Small intestine (tissue), 7 donors: ENCODE measurements around the gene LCNL1. TPM values are rescaled to one million over a fixed set of nuclear protein-coding genes. Genes with fewer than 3 reads are reported as not detected.
A peak's percentile ranks its signal among the peaks of the same experiment; 100 is the strongest.

Experiments
- DNase-seq, 2 donors: peaks; one replicate each; pipeline versions ENCODE4 v3.0.0 to v3.0.0-alpha.2; 2013
- FAIRE-seq: peaks from 2 replicates; lab custom pipeline; 2012; peaks lifted over from hg19 to GRCh38; lab: Jason Lieb, UNC
- H3K27ac ChIP-seq, 3 donors: one replicate each; pipeline ENCODE4 v1.5.1; 2013; ENCODE audit warnings: low read length in 2 of 3, mild to moderate bottlenecking in 2 of 3, control low read depth in 1 of 3, inconsistent platforms in 1 of 3, low read depth in 1 of 3, moderate library complexity in 1 of 3
- H3K27me3 ChIP-seq, 3 donors: one replicate each; pipeline ENCODE4 v1.6.1; 2013; ENCODE audit warnings: low read length in 3 of 3, inconsistent platforms in 1 of 3; ENCODE audit not compliant: control insufficient read depth in 3 of 3, insufficient read depth in 3 of 3
- H3K36me3 ChIP-seq, 3 donors: one replicate each; pipeline ENCODE4 v1.6.1; 2013; ENCODE audit warnings: low read length in 3 of 3, inconsistent platforms in 1 of 3, low read depth in 1 of 3, mild to moderate bottlenecking in 1 of 3, moderate library complexity in 1 of 3; ENCODE audit not compliant: control insufficient read depth in 3 of 3, insufficient read depth in 2 of 3
- H3K4me1 ChIP-seq, 3 donors: one replicate each; pipeline ENCODE4 v1.6.1; 2013; ENCODE audit warnings: low read length in 2 of 3, inconsistent platforms in 1 of 3, low read depth in 1 of 3, mild to moderate bottlenecking in 1 of 3, moderate library complexity in 1 of 3; ENCODE audit not compliant: control insufficient read depth in 3 of 3, insufficient read depth in 2 of 3
- H3K4me3 ChIP-seq, 3 donors: one replicate each; pipeline ENCODE4 v1.5.1; 2013; ENCODE audit warnings: low read length in 3 of 3, control low read depth in 1 of 3, inconsistent platforms in 1 of 3, low read depth in 1 of 3, mild to moderate bottlenecking in 1 of 3, moderate library complexity in 1 of 3
- H3K9me3 ChIP-seq, 2 donors: one replicate each; pipeline ENCODE4 v1.6.1; 2013; ENCODE audit warnings: low read depth in 1 of 2, low read length in 1 of 2; ENCODE audit not compliant: control insufficient read depth in 2 of 2, insufficient read depth in 1 of 2
- WGBS, 3 donors: extraction: QIAGEN DNeasy Blood & Tissue Kit; methylation state at CpG; one replicate each; pipeline ENCODE4 v1.1.7; 2013; 5-methylcytosine and 5-hydroxymethylcytosine counted together
- polyA plus RNA-seq, 4 donors: library from polyadenylated mRNA; stranded (reverse) in 3 of 4; unstranded in 1 of 4; fragments of 200-250 nt in 3 of 4; fragments of 120-200 nt in 1 of 4; gene quantifications; one replicate each; pipeline versions ENCODE4 v1.2.1 to v1.2.3, GENCODE V29; 2013
- donor health status: healthy with polysubstance abuse.
- donor health status: control.
- donor health status: control.
- donor health status: Bipolar disorder and iron deficiency.
- donor health status: healthy.

Gene LCNL1
- polyA plus RNA-seq, 4 donors, result 0.07 to 0.16 TPM; not detected in 2

GRCh38 chr9:136988872-136989271, 6.1 kb downstream of the LCNL1 start:
- 91 to 96% (median 93%) methylated on average over 4 of the region's 4 CpGs for WGBS, 3 donors
- H3K27me3 ChIP-seq, result peaks cover 3 to 38% (median 6%) of the 10 kb centered on the region in 3 donors

GRCh38 chr9:136990242-136990911, 7.6 kb downstream of the LCNL1 start:
- H3K4me1 ChIP-seq, result peaks cover 2 to 27% (median 3%) of the 10 kb centered on the region in 3 donors
- 82 to 83% (median 83%) methylated on average over 10 of the region's 10 CpGs for WGBS, 3 donors
- FAIRE-seq (no peak), DNase-seq (no peak)
- H3K27ac ChIP-seq, result no peak overlapping the region
- H3K4me3 ChIP-seq, result no peak overlapping the region
- peaks cover 0 to 36% (median 3%) of the 10 kb centered on the region in 3 donors for H3K27me3 ChIP-seq
- peaks cover 0 to 12% of the 10 kb centered on the region in 2 donors for H3K9me3 ChIP-seq
- peaks cover 0 to 13% (median 0%) of the 10 kb centered on the region in 3 donors for H3K36me3 ChIP-seq

More at GRCh38 chr9:136988872-136989271, 6.1 kb downstream of the LCNL1 start:
- peaks cover 0 to 12% of the 10 kb centered on the region in 2 donors for H3K9me3 ChIP-seq
- H3K36me3 ChIP-seq, result peaks cover 0 to 6% (median 0%) of the 10 kb centered on the region in 3 donors
- DNase-seq (no peak), FAIRE-seq (no peak)
- no peak overlapping the region for H3K27ac ChIP-seq
- H3K4me1 ChIP-seq, result peaks cover 0 to 20% (median 2%) of the 10 kb centered on the region in 3 donors
- no peak overlapping the region for H3K4me3 ChIP-seq

GRCh38 chr9:136991993-136992818, 9.4 kb downstream of the LCNL1 start, which contains the start of gene PAXX:
Gene PAXX (plus strand): TSS chr9:136992422. CDS start chr9:136992444, 22 bp downstream.
- Histone ChIP-seq H3K9me3 (peaks cover 0 to 12% of the 10 kb centered on the region in 2 donors), H3K27ac (peak within 1 kb of the TSS; percentile 53 to 92 (median 91)), H3K4me3 (peak within 1 kb of the TSS; percentile 65 to 76 (median 71)), H3K36me3 (peaks cover 0 to 13% (median 0%) of the 10 kb centered on the region in 3 donors), H3K27me3 (peaks cover 0 to 37% (median 0%) of the 10 kb centered on the region in 3 donors), H3K4me1 (peaks cover 2 to 45% (median 11%) of the 10 kb centered on the region in 3 donors)
- 0 to 1% (median 0%) methylated on average over 57 to 92 of the region's 92 CpGs for WGBS, 3 donors
- DNase-seq (peak; percentile 90 to 94), FAIRE-seq (no peak)

- no peak for FAIRE-seq
- no peak for DNase-seq
- peaks cover 2 to 48% (median 11%) of the 10 kb centered on the region in 3 donors for H3K4me1 ChIP-seq
- peaks cover 0 to 13% (median 0%) of the 10 kb centered on the region in 3 donors for H3K36me3 ChIP-seq
- peaks cover 0 to 40% (median 0%) of the 10 kb centered on the region in 3 donors for H3K27me3 ChIP-seq
- peak overlapping the region; percentile 65 to 76 (median 71) for H3K4me3 ChIP-seq
- H3K27ac ChIP-seq, result peak overlapping the region in 2 of 3 donors; percentile 78 to 80
- WGBS, 3 donors, result 27 to 40% (median 31%) methylated on average over 18 of the region's 18 CpGs
- H3K9me3 ChIP-seq, result peaks cover 0 to 12% of the 10 kb centered on the region in 2 donors
These were observed 10.1 kb downstream of the LCNL1 start for GRCh38 chr9:136992819-136993369.

GRCh38 chr9:136994180-136994887, 11.5 kb downstream of the LCNL1 start:
- Histone ChIP-seq H3K27me3 (peaks cover 0 to 42% (median 0%) of the 10 kb centered on the region in 3 donors), H3K27ac (no peak overlapping the region), H3K36me3 (peaks cover 0 to 13% (median 0%) of the 10 kb centered on the region in 3 donors), H3K4me3 (no peak overlapping the region), H3K9me3 (peaks cover 0 to 12% of the 10 kb centered on the region in 2 donors), H3K4me1 (peaks cover 2 to 48% (median 11%) of the 10 kb centered on the region in 3 donors)
- DNase-seq, result no peak
- no peak for FAIRE-seq
- 51 to 65% (median 64%) methylated on average over 47 to 54 of the region's 54 CpGs for WGBS, 3 donors

GRCh38 chr9:136994888-136995230, 12.1 kb downstream of the LCNL1 start:
- H3K27me3 ChIP-seq, result peaks cover 0 to 42% (median 0%) of the 10 kb centered on the region in 3 donors
- peaks cover 0 to 13% (median 0%) of the 10 kb centered on the region in 3 donors for H3K36me3 ChIP-seq
- no peak overlapping the region for H3K4me3 ChIP-seq
- 27 to 35% (median 33%) methylated on average over 29 to 40 of the region's 40 CpGs for WGBS, 3 donors
- DNase-seq (peak; percentile 16 to 53), FAIRE-seq (no peak)
- peaks cover 2 to 48% (median 11%) of the 10 kb centered on the region in 3 donors for H3K4me1 ChIP-seq
- H3K9me3 ChIP-seq, result peaks cover 0 to 12% of the 10 kb centered on the region in 2 donors
- no peak overlapping the region for H3K27ac ChIP-seq

- H3K36me3 ChIP-seq, result peaks cover 0 to 13% (median 0%) of the 10 kb centered on the region in 3 donors
- H3K27me3 ChIP-seq, result peaks cover 0 to 42% (median 0%) of the 10 kb centered on the region in 3 donors
- no peak overlapping the region for H3K27ac ChIP-seq
- H3K4me3 ChIP-seq, result no peak overlapping the region
- 12 to 28% (median 23%) methylated on average over 27 to 30 of the region's 30 CpGs for WGBS, 3 donors
- peaks cover 0 to 10% of the 10 kb centered on the region in 2 donors for H3K9me3 ChIP-seq
- peak; percentile 12 to 40 for DNase-seq
- H3K4me1 ChIP-seq, result peaks cover 2 to 48% (median 11%) of the 10 kb centered on the region in 3 donors
- FAIRE-seq, result no peak
These were observed 12.6 kb downstream of the LCNL1 start for GRCh38 chr9:136995362-136995761.
